Testis (tissue), 3 donors: ENCODE measurements around the gene SVIL. TPM values are rescaled to one million over a fixed set of nuclear protein-coding genes. Genes with fewer than 3 reads are reported as not detected.

Experiments
- DNase-seq: peaks from one replicate; pipeline ENCODE4 v3.0.0-alpha.2; 2019
- H3K27ac ChIP-seq, 2 donors: fragments of 200-600 bp; sonication (generic); one replicate each; pipeline ENCODE4 v1.5.1; 2019
- H3K27me3 ChIP-seq: fragments of 200-600 bp; sonication (generic); one replicate; pipeline ENCODE4 v1.5.1; 2019
- H3K36me3 ChIP-seq: fragments of 200-600 bp; sonication (generic); one replicate; pipeline ENCODE4 v1.5.1; 2017; ENCODE audit warnings: low read depth; ENCODE audit errors: missing control alignments
- H3K4me1 ChIP-seq: fragments of 200-600 bp; sonication (generic); one replicate; pipeline ENCODE4 v1.5.1; 2019
- H3K4me3 ChIP-seq, 2 donors: fragments of 200-600 bp; sonication (generic); one replicate each; pipeline ENCODE4 v1.5.1; 2017 to 2019
- H3K9me3 ChIP-seq: fragments of 200-600 bp; sonication (generic); one replicate; pipeline ENCODE4 v1.5.1; 2017
- POLR2A ChIP-seq: fragments of 450-650 bp; IDR thresholded peaks from one replicate; pipeline ENCODE4 v1.6.1; 2017; ENCODE audit warnings: antibody characterized with exemption, mild to moderate bottlenecking, moderate library complexity
- WGBS, 2 donors: methylation state at CpG; one replicate each; pipeline ENCODE4 v1.1.5; 2018; 5-methylcytosine and 5-hydroxymethylcytosine counted together
- intact Hi-C: fragments of 100-400 bp; cut with DNase I; formaldehyde crosslinking; loops from one replicate; pipeline ENCODE4 v1.15.1; 2023; ENCODE audit warnings: low total_unique reads
- polyA plus RNA-seq: library from polyadenylated mRNA; stranded (reverse); fragments of 350-450 nt; fragmentation: Illumina TruSeq; extraction: RNeasy Lipid Tissue Mini Kit (QIAGEN cat#74804); gene quantifications from one replicate; pipeline ENCODE4 v1.2.3, GENCODE V29; 2014; ENCODE audit warnings: low read depth, low replicate concordance; ENCODE audit not compliant: insufficient read depth
- total RNA-seq, 2 donors: library from RNA; depleted of rRNA; stranded (reverse); fragments of >200 nt; gene quantifications; one replicate each; pipeline ENCODE4 v1.2.3, GENCODE V29; 2016
- TF ChIP-seq, protein P1 (sequence below), 3 experiments: fragments of 450-650 bp in 2 of 3; fragments of 200-600 bp in 1 of 3; sonication (generic) in 1 of 3; IDR thresholded peaks; one replicate each; pipeline ENCODE4 v1.5.1; 2016 to 2019; ENCODE audit warnings: antibody characterized with exemption in 3 of 3, mild to moderate bottlenecking in 2 of 3, moderate library complexity in 1 of 3

The SVIL gene
- total and polyA plus RNA-seq, 3 donors from 2014 or later: 44.7 to 67.6 (median 63.1) TPM

GRCh38 chr10:29668628-29669027 lies 33.9 kb upstream of the SVIL start:
- H3K27ac ChIP-seq: no peak overlapping the region
- no peak for TF ChIP-seq POLR2A
- TF ChIP-seq, protein P1, sequence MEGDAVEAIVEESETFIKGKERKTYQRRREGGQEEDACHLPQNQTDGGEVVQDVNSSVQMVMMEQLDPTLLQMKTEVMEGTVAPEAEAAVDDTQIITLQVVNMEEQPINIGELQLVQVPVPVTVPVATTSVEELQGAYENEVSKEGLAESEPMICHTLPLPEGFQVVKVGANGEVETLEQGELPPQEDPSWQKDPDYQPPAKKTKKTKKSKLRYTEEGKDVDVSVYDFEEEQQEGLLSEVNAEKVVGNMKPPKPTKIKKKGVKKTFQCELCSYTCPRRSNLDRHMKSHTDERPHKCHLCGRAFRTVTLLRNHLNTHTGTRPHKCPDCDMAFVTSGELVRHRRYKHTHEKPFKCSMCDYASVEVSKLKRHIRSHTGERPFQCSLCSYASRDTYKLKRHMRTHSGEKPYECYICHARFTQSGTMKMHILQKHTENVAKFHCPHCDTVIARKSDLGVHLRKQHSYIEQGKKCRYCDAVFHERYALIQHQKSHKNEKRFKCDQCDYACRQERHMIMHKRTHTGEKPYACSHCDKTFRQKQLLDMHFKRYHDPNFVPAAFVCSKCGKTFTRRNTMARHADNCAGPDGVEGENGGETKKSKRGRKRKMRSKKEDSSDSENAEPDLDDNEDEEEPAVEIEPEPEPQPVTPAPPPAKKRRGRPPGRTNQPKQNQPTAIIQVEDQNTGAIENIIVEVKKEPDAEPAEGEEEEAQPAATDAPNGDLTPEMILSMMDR (IDR thresholded peaks at IDR 0.05): no peak
- no peak overlapping the region for H3K4me3 ChIP-seq
- H3K9me3 ChIP-seq: no peaks in the 10 kb centered on the region
- no peaks in the 10 kb centered on the region for H3K4me1 ChIP-seq
- DNase-seq: no peak
- 88 to 94% methylated on average over 4 of the region's 4 CpGs for WGBS, 2 donors
- no peaks in the 10 kb centered on the region for H3K27me3 ChIP-seq
- intact Hi-C loops: no loop called here
- no peaks in the 10 kb centered on the region for H3K36me3 ChIP-seq

GRCh38 chr10:29667191-29667590 lies 32.4 kb upstream of the SVIL start:
- Histone ChIP-seq H3K4me1 (no peaks in the 10 kb centered on the region), H3K36me3 (no peaks in the 10 kb centered on the region), H3K27me3 (no peaks in the 10 kb centered on the region), H3K27ac (no peak overlapping the region), H3K4me3 (no peak overlapping the region), H3K9me3 (no peaks in the 10 kb centered on the region)
- no peak for DNase-seq
- TF ChIP-seq, protein P1 (IDR thresholded peaks at IDR 0.05): no peak
- no peak for TF ChIP-seq POLR2A
- 80 to 82% methylated on average over 3 of the region's 3 CpGs for WGBS, 2 donors
- intact Hi-C loops: no loop called here

- DNase-seq: no peak
- 92 to 95% methylated on average over 7 of the region's 7 CpGs for WGBS, 2 donors
- intact Hi-C loops: no loop called here
- H3K9me3 ChIP-seq: no peaks in the 10 kb centered on the region
- no peak overlapping the region for H3K4me3 ChIP-seq
- H3K36me3 ChIP-seq: no peaks in the 10 kb centered on the region
- no peaks in the 10 kb centered on the region for H3K27me3 ChIP-seq
- no peak for TF ChIP-seq POLR2A
- no peaks in the 10 kb centered on the region for H3K4me1 ChIP-seq
- H3K27ac ChIP-seq: no peak overlapping the region
Observed at GRCh38 chr10:29666201-29666600, 31.4 kb upstream of the SVIL start.

GRCh38 chr10:29663718-29664117 lies 28.9 kb upstream of the SVIL start:
- H3K4me3 ChIP-seq: no peak overlapping the region
- H3K36me3 ChIP-seq: no peaks in the 10 kb centered on the region
- TF ChIP-seq, protein P1 (IDR thresholded peaks at IDR 0.05): no peak
- no peak for TF ChIP-seq POLR2A
- no peak overlapping the region for H3K27ac ChIP-seq
- H3K9me3 ChIP-seq: no peaks in the 10 kb centered on the region
- 74 to 85% methylated on average over 8 of the region's 8 CpGs for WGBS, 2 donors
- intact Hi-C loops: no loop called here
- no peak for DNase-seq
- peaks cover 13% of the 10 kb centered on the region for H3K4me1 ChIP-seq
- H3K27me3 ChIP-seq: no peaks in the 10 kb centered on the region

GRCh38 chr10:29658984-29659965 lies 24.5 kb upstream of the SVIL start:
- H3K4me3 ChIP-seq: no peak overlapping the region
- H3K36me3 ChIP-seq: no peaks in the 10 kb centered on the region
- peak overlapping the region; percentile 28 to 64 for H3K27ac ChIP-seq
- WGBS, 2 donors: 49 to 54% methylated on average over 10 of the region's 10 CpGs
- peaks cover 27% of the 10 kb centered on the region for H3K4me1 ChIP-seq
- no peaks in the 10 kb centered on the region for H3K27me3 ChIP-seq
- TF ChIP-seq, protein P1 (IDR thresholded peaks at IDR 0.05): peak in 1 of 3 experiments; percentile 9
- TF ChIP-seq POLR2A: no peak
- intact Hi-C loops: no loop called here
- no peaks in the 10 kb centered on the region for H3K9me3 ChIP-seq
- DNase-seq: no peak
